Osteoblast (primary cell): Measurements from ENCODE around the gene TTC9B. TPM values are rescaled to one million over a fixed set of nuclear protein-coding genes. Genes with fewer than 3 reads are reported as not detected.

ENCODE experiments used
- DNase-seq: peaks from one replicate; pipeline ENCODE4 v3.0.0; 2011; ENCODE audit warnings: low spot score, mixed read lengths; ENCODE audit not compliant: insufficient read length; ENCODE audit errors: missing footprints
- H2AFZ ChIP-seq: 2 replicates; pipeline ENCODE4 v1.6.0; 2011; ENCODE audit warnings: mild to moderate bottlenecking, low read length
- H3K27ac ChIP-seq: 2 replicates; pipeline ENCODE4 v1.5.1; 2011; ENCODE audit warnings: mild to moderate bottlenecking, low read depth, low read length, moderate library complexity
- H3K27me3 ChIP-seq: 2 replicates; pipeline ENCODE4 v1.6.0; 2012; ENCODE audit warnings: mild to moderate bottlenecking, control low read depth, inconsistent platforms, low read length, moderate library complexity; ENCODE audit not compliant: insufficient read depth
- H3K36me3 ChIP-seq: 2 replicates; pipeline ENCODE4 v1.5.1; 2011; ENCODE audit warnings: mild to moderate bottlenecking, low read length, control low read depth, moderate library complexity; ENCODE audit not compliant: insufficient read depth
- H3K4me1 ChIP-seq: 2 replicates; pipeline ENCODE4 v1.5.1; 2011; ENCODE audit warnings: mild to moderate bottlenecking, low read length, control low read depth, moderate library complexity; ENCODE audit not compliant: insufficient read depth
- H3K4me2 ChIP-seq: 2 replicates; pipeline ENCODE4 v1.6.0; 2011; ENCODE audit warnings: mild to moderate bottlenecking, low read length; ENCODE audit not compliant: insufficient read depth
- H3K4me3 ChIP-seq: fragments of 200-600 bp; sonication (generic); 3 replicates; pipeline ENCODE4 v1.5.1; 2012; ENCODE audit warnings: mild to moderate bottlenecking, low read length, inconsistent platforms; ENCODE audit not compliant: insufficient read depth
- H3K79me2 ChIP-seq: 2 replicates; pipeline ENCODE4 v1.6.0; 2012; ENCODE audit warnings: mild to moderate bottlenecking, low read length, control low read depth, inconsistent platforms; ENCODE audit not compliant: insufficient read depth
- H3K9me3 ChIP-seq: 2 replicates; pipeline ENCODE4 v1.5.1; 2011; ENCODE audit warnings: low read depth, low read length, control low read depth
- H4K20me1 ChIP-seq: 2 replicates; pipeline ENCODE4 v1.6.0; 2012; ENCODE audit warnings: mild to moderate bottlenecking, low read length, control low read depth; ENCODE audit not compliant: insufficient read depth
- total RNA-seq: library from RNA; depleted of rRNA; stranded (reverse); fragments of >200 nt; gene quantifications from 2 replicates; pipeline ENCODE4 v1.2.3, GENCODE V29; 2012
- TF ChIP-seq, protein P1 (sequence below): IDR thresholded peaks from 2 replicates; pipeline ENCODE4 v1.5.1; 2011; ENCODE audit warnings: mild to moderate bottlenecking, low read depth, low read length, moderate library complexity; ENCODE audit errors: extremely low read depth

TTC9B gene
- total RNA-seq, 1 donor, result not detected

DNA sequence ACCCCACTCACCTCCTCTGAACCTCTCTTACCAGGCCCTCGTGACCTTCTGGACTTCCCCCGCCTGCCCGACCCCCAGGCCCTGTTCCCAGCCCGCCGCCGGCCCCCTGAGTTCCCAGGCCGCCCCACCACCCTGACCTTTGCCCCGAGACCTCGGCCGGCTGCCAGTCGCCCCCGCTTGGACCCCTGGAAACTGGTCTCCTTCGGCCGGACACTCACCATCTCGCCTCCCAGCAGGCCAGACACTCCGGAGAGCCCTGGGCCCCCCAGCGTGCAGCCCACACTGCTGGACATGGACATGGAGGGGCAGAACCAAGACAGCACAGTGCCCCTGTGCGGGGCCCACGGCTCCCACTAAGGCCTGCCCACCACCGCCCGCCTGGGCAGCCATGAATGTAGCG, 3.2 kb downstream of the TTC9B start:
- Histone ChIP-seq H3K4me1 (peaks cover 6% of the 10 kb centered on the region), H3K27me3 (peaks cover 23% of the 10 kb centered on the region), H3K4me2 (no peak overlapping the region), H4K20me1 (peaks cover 4% of the 10 kb centered on the region), H3K79me2 (no peaks in the 10 kb centered on the region), H3K27ac (no peak overlapping the region), H3K9me3 (no peaks in the 10 kb centered on the region), H2AFZ (no peak overlapping the region), H3K4me3 (no peak overlapping the region), H3K36me3 (peaks cover 7% of the 10 kb centered on the region)
- peak; percentile 84 for DNase-seq
- TF ChIP-seq, protein P1, sequence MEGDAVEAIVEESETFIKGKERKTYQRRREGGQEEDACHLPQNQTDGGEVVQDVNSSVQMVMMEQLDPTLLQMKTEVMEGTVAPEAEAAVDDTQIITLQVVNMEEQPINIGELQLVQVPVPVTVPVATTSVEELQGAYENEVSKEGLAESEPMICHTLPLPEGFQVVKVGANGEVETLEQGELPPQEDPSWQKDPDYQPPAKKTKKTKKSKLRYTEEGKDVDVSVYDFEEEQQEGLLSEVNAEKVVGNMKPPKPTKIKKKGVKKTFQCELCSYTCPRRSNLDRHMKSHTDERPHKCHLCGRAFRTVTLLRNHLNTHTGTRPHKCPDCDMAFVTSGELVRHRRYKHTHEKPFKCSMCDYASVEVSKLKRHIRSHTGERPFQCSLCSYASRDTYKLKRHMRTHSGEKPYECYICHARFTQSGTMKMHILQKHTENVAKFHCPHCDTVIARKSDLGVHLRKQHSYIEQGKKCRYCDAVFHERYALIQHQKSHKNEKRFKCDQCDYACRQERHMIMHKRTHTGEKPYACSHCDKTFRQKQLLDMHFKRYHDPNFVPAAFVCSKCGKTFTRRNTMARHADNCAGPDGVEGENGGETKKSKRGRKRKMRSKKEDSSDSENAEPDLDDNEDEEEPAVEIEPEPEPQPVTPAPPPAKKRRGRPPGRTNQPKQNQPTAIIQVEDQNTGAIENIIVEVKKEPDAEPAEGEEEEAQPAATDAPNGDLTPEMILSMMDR, result no peak

DNA sequence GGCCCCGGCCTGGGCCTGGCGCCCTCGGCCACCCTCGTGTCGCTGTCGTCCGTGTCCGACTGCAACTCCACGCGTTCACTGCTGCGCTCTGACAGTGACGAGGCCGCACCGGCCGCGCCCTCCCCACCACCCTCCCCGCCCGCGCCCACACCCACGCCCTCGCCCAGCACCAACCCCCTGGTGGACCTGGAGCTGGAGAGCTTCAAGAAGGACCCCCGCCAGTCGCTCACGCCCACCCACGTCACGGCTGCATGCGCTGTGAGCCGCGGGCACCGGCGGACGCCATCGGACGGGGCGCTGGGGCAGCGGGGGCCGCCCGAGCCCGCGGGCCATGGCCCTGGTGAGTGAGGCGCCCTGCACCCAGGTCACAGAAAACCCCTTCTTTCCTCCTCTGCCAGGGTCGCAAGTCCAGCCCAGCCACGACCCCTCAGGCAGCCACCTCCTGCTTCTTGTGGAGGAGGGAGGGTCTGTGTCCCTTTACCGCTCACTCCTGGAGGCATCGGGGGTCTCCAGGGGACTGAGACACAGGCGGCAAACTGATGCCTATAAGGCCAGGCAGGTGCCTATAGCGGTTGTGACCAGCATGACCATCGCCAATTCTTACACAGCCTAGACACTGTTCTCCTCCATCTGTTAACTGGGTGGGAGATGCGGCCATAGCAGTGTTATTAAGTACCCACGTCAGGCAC, 4.2 kb downstream of the TTC9B start:
- no peak overlapping the region for H3K27ac ChIP-seq
- no peak overlapping the region for H3K4me3 ChIP-seq
- no peak overlapping the region for H2AFZ ChIP-seq
- TF ChIP-seq, protein P1, result no peak
- DNase-seq, result peak; percentile 85
- H4K20me1 ChIP-seq, result peaks cover 4% of the 10 kb centered on the region
- H3K27me3 ChIP-seq, result peaks cover 23% of the 10 kb centered on the region
- H3K4me1 ChIP-seq, result no peaks in the 10 kb centered on the region
- H3K36me3 ChIP-seq, result peaks cover 9% of the 10 kb centered on the region
- no peaks in the 10 kb centered on the region for H3K9me3 ChIP-seq
- no peaks in the 10 kb centered on the region for H3K79me2 ChIP-seq
- no peak overlapping the region for H3K4me2 ChIP-seq

DNA sequence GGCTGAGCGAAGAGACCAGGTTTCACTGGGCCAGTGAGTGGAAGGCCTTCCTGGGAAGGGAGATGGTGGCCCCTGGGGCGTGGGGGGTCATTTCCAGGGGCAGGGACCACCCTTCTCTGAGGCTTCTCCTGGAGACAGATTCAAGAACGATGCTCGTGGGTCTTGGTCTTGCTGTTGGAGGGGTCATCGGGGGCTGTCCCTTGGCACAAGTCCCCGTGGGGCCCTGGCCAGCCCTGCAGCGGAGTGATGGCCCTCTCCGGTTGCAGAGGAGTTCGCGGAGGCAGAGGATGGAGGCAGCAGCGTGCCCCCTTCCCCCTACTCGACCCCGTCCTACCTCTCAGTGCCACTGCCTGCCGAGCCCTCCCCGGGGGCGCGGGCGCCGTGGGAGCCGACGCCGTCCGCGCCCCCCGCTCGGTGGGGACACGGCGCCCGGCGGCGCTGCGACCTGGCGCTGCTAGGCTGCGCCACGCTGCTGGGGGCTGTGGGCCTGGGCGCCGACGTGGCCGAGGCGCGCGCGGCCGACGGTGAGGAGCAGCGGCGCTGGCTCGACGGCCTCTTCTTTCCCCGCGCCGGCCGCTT, 4.8 kb downstream of the TTC9B start:
- Histone ChIP-seq H4K20me1 (peaks cover 1% of the 10 kb centered on the region), H2AFZ (no peak overlapping the region), H3K36me3 (peaks cover 14% of the 10 kb centered on the region), H3K79me2 (no peaks in the 10 kb centered on the region), H3K9me3 (no peaks in the 10 kb centered on the region), H3K4me1 (no peaks in the 10 kb centered on the region), H3K4me2 (no peak overlapping the region), H3K4me3 (no peak overlapping the region), H3K27me3 (peaks cover 20% of the 10 kb centered on the region), H3K27ac (no peak overlapping the region)
- DNase-seq, result peak; percentile 64
- TF ChIP-seq, protein P1, result no peak

DNA sequence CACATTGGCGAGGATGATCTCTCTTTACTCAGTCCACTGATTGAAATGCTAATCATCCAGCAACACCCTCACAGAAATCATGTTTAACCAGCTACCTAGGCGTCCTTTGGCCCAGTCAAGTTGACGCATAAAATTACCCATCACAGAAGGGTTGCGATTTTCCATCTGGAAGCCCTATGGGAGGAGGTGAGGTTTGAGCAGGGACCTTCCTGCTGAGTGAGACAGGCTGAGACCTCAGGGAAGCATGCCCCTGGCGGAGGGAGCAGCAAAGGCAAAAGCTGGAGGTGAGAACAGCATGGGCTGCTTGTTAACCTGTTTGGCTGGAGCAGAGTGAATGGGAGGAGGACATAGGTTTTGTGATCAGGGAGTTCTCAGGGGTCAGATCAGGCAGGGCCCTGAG, 7.3 kb downstream of the TTC9B start:
- H3K79me2 ChIP-seq, result no peaks in the 10 kb centered on the region
- H3K27me3 ChIP-seq, result peaks cover 1% of the 10 kb centered on the region
- no peak overlapping the region for H3K4me3 ChIP-seq
- H4K20me1 ChIP-seq, result no peaks in the 10 kb centered on the region
- no peaks in the 10 kb centered on the region for H3K4me1 ChIP-seq
- no peak overlapping the region for H3K27ac ChIP-seq
- H3K4me2 ChIP-seq, result no peak overlapping the region
- H3K36me3 ChIP-seq, result peaks cover 14% of the 10 kb centered on the region
- H2AFZ ChIP-seq, result no peak overlapping the region
- TF ChIP-seq, protein P1, result no peak
- peak; percentile 69 for DNase-seq
- no peaks in the 10 kb centered on the region for H3K9me3 ChIP-seq
